ENCODE results near the gene BHMT. TPM values are rescaled to one million over a fixed set of nuclear protein-coding genes. Genes with fewer than 3 reads are reported as not detected.

BHMT gene
- total RNA-seq, 4 donors from 2014 or later: 2.4 to 5.9 (median 4.1) TPM

GRCh38 chr5:79130781-79131180 lies 19.2 kb downstream of the BHMT start:
- Histone ChIP-seq H3K36me3 (no peaks in the 10 kb centered on the region), H3K27ac (no peak overlapping the region), H3K4me1 (peaks cover 0 to 17% (median 6%) of the 10 kb centered on the region in 4 donors), H3K4me3 (no peak overlapping the region), H3K9me3 (no peaks in the 10 kb centered on the region), H3K27me3 (no peaks in the 10 kb centered on the region)
- 57 to 61% methylated on average over 6 of the region's 6 CpGs for WGBS, 2 donors
- DNase-seq (ENCODE audit: low spot score in 2 of 2): no peak
- TF ChIP-seq POLR2A (IDR thresholded peaks at IDR 0.05): no peak

GRCh38 chr5:79133121-79133656 lies 21.6 kb downstream of the BHMT start:
- WGBS, 2 donors: 7 to 8% methylated on average over 4 of the region's 4 CpGs
- H3K4me1 ChIP-seq: peaks cover 0 to 17% (median 6%) of the 10 kb centered on the region in 4 donors
- H3K4me3 ChIP-seq: peak overlapping the region in 3 of 4 donors; percentile 21 to 35 (median 23)
- DNase-seq (ENCODE audit: low spot score in 2 of 2): no peak
- no peaks in the 10 kb centered on the region for H3K36me3 ChIP-seq
- peak overlapping the region in 3 of 4 donors; percentile 6 to 85 (median 78) for H3K27ac ChIP-seq
- no peak for TF ChIP-seq EP300 (IDR thresholded peaks at IDR 0.05)
- TF ChIP-seq POLR2A (IDR thresholded peaks at IDR 0.05): no peak
- TF ChIP-seq CTCF (IDR thresholded peaks at IDR 0.05): peak in 2 of 5 experiments; percentile 53
- H3K27me3 ChIP-seq: no peaks in the 10 kb centered on the region
- no peaks in the 10 kb centered on the region for H3K9me3 ChIP-seq

GRCh38 chr5:79133657-79134451 lies 22.2 kb downstream of the BHMT start:
- H3K9me3 ChIP-seq: no peaks in the 10 kb centered on the region
- H3K4me3 ChIP-seq: peak overlapping the region; percentile 1 to 35 (median 22)
- peak; percentile 60 to 84 for DNase-seq (ENCODE audit: low spot score in 2 of 2)
- 5 to 8% methylated on average over 11 of the region's 11 CpGs for WGBS, 2 donors
- no peaks in the 10 kb centered on the region for H3K27me3 ChIP-seq
- H3K36me3 ChIP-seq: no peaks in the 10 kb centered on the region
- H3K4me1 ChIP-seq: peaks cover 0 to 17% (median 6%) of the 10 kb centered on the region in 4 donors
- H3K27ac ChIP-seq: peak overlapping the region; percentile 6 to 85 (median 46)
- TF ChIP-seq CTCF (IDR thresholded peaks at IDR 0.05) (peak; percentile 60 to 77 (median 65)), POLR2A (IDR thresholded peaks at IDR 0.05) (no peak)

- 77 to 87% methylated on average over 5 of the region's 5 CpGs for WGBS, 2 donors
- Histone ChIP-seq H3K9me3 (peaks cover 0 to 9% (median 2%) of the 10 kb centered on the region in 4 donors), H3K4me3 (no peak overlapping the region), H3K27ac (no peak overlapping the region), H3K4me1 (peaks cover 0 to 17% (median 6%) of the 10 kb centered on the region in 4 donors), H3K27me3 (no peaks in the 10 kb centered on the region), H3K36me3 (no peaks in the 10 kb centered on the region)
- TF ChIP-seq EP300 (IDR thresholded peaks at IDR 0.05): no peak
- no peak for TF ChIP-seq CTCF (IDR thresholded peaks at IDR 0.05)
- no peak for TF ChIP-seq POLR2A (IDR thresholded peaks at IDR 0.05)
- no peak for DNase-seq (ENCODE audit: low spot score in 2 of 2)
Observed at GRCh38 chr5:79135790-79136553, 24.4 kb downstream of the BHMT start.

GRCh38 chr5:79136618-79137017 lies 25.0 kb downstream of the BHMT start:
- H3K4me3 ChIP-seq: no peak overlapping the region
- peaks cover 0 to 17% (median 6%) of the 10 kb centered on the region in 4 donors for H3K4me1 ChIP-seq
- peaks cover 0 to 12% (median 2%) of the 10 kb centered on the region in 4 donors for H3K9me3 ChIP-seq
- no peaks in the 10 kb centered on the region for H3K27me3 ChIP-seq
- no peaks in the 10 kb centered on the region for H3K36me3 ChIP-seq
- 72 to 87% methylated on average over 2 of the region's 2 CpGs for WGBS, 2 donors
- no peak for DNase-seq (ENCODE audit: low spot score in 2 of 2)
- TF ChIP-seq CTCF (IDR thresholded peaks at IDR 0.05) (no peak), POLR2A (IDR thresholded peaks at IDR 0.05) (no peak)
- H3K27ac ChIP-seq: no peak overlapping the region

Data from tibial nerve (tissue), 4 donors.